Duodenal mucosa (tissue), 2 donors: Measurements from ENCODE around the gene KLHL15.

Source experiments
- H3K27ac ChIP-seq: one replicate; pipeline ENCODE4 v1.7.0; 2013; ENCODE audit warnings: low read depth, low read length
- H3K27me3 ChIP-seq, 2 donors: one replicate each; pipeline ENCODE4 v1.7.0; 2013; ENCODE audit warnings: low read length in 2 of 2, control low read depth in 1 of 2; ENCODE audit not compliant: insufficient read depth in 2 of 2, control insufficient read depth in 1 of 2
- H3K36me3 ChIP-seq, 2 donors: one replicate each; pipeline ENCODE4 v1.7.0; 2013; ENCODE audit warnings: low read length in 2 of 2, control low read depth in 1 of 2; ENCODE audit not compliant: insufficient read depth in 2 of 2, control insufficient read depth in 1 of 2
- H3K4me1 ChIP-seq, 2 donors: one replicate each; pipeline ENCODE4 v1.7.0; 2013; ENCODE audit warnings: low read length in 2 of 2, control low read depth in 1 of 2; ENCODE audit not compliant: insufficient read depth in 2 of 2, control insufficient read depth in 1 of 2
- H3K4me3 ChIP-seq, 2 donors: one replicate each; pipeline ENCODE4 v1.7.0; 2013; ENCODE audit warnings: low read length in 2 of 2, low read depth in 1 of 2
- H3K9ac ChIP-seq, 2 donors: one replicate each; pipeline ENCODE4 v1.7.0; 2013; ENCODE audit warnings: low read length in 2 of 2, low read depth in 1 of 2
- H3K9me3 ChIP-seq, 2 donors: one replicate each; pipeline ENCODE4 v1.7.0; 2013; ENCODE audit warnings: low read length in 2 of 2, control low read depth in 1 of 2; ENCODE audit not compliant: control insufficient read depth in 1 of 2

KLHL15 gene

DNA sequence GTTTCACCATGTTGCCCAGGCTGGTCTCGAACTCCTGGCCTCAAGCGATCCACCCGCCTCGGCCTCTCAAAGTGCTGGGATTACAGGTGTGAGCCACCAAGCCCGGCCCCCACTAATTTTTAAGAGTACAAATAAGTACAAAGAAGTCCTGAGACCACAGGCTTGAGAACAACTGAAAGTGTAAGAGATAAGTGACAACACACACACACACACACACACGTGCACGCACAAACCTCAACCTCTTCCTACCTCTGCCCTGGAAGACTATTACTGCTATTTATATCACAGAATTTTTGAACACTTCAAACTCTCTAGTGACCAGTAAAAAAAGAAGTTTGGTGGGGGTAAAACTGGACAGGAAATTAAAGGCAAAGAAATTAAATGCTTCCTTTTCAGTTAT, 7.5 kb downstream of the KLHL15 start:
- no peaks in the 10 kb centered on the region for H3K36me3 ChIP-seq
- no peak overlapping the region for H3K9ac ChIP-seq
- no peak overlapping the region for H3K27ac ChIP-seq
- H3K4me3 ChIP-seq: no peak overlapping the region
- no peaks in the 10 kb centered on the region for H3K9me3 ChIP-seq
- no peaks in the 10 kb centered on the region for H3K27me3 ChIP-seq
- H3K4me1 ChIP-seq: no peaks in the 10 kb centered on the region

DNA sequence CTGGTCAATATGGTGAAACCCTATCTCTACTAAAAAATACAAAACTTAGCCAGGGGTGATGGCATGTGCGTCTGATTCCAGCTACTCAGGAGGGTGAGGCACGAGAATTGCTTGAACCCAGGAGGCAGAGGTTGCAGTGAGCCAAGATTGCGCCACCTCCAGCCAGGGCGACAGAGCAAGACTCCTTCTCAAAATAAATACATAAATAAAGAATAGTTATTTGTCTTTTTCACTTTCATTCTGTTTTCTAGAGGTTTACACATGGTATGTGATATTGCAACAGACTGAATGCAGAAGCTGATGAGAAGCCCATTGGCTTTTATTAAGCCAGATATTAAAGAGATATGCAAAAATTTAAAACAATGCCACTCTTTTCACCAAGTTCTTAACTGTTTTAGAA, 8.2 kb downstream of the KLHL15 start:
- H3K36me3 ChIP-seq: no peaks in the 10 kb centered on the region
- no peaks in the 10 kb centered on the region for H3K27me3 ChIP-seq
- H3K9me3 ChIP-seq: no peaks in the 10 kb centered on the region
- H3K4me1 ChIP-seq: no peaks in the 10 kb centered on the region
- no peak overlapping the region for H3K27ac ChIP-seq
- H3K9ac ChIP-seq: no peak overlapping the region
- no peak overlapping the region for H3K4me3 ChIP-seq

DNA sequence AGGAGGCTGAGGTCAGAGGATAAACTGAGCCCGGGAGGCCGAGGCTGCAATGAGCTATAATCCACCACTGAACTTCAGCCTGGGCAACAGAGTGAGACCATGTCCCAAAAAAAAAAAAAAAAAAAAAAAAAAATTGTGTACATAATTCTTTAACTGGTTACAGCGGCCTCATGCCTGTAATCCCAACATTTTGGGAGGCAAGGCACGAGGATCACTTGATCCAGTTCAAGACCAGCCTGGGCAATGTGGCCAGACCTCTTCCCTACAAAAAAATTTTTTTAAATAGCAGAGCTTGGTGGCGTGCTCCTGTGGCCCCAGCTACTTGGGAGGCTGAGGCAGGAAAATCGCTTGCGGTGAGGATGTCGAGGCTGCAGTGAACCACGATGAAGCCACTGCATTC, 9.3 kb downstream of the KLHL15 start:
- Histone ChIP-seq H3K9ac (no peak overlapping the region), H3K4me1 (no peaks in the 10 kb centered on the region), H3K4me3 (no peak overlapping the region), H3K36me3 (no peaks in the 10 kb centered on the region), H3K27me3 (no peaks in the 10 kb centered on the region), H3K27ac (no peak overlapping the region), H3K9me3 (no peaks in the 10 kb centered on the region)

DNA sequence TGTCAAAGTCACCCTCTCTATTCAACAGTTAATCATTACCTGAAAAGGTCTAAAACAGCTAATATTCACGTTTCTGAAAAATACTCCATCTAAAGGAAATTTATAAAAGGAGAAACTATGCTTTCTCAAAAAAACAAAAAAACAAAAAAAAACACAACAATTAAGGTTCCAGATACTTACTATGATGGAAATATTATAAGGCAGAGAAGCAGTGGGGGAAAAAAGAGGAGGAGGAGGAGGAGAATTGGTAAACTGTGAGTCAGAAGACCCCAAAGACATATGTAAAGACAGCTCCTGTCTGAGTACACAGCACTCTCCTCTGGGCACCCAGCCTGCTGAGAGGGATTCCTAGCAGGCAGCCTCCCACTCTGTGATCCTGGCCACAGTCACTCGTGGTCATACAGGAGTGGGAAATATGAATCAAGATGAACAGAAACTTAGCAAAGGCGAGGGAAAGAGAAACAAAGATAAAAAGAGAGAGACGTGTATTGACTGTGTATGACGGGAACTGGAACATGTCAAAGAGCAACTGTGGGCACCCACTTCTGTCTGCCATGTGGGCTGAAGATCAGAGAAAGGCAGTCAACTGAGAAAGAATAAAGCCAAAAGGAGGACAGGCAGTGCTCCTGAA, 12.5 kb downstream of the KLHL15 start:
- H3K4me3 ChIP-seq: no peak overlapping the region
- no peaks in the 10 kb centered on the region for H3K36me3 ChIP-seq
- H3K4me1 ChIP-seq: no peaks in the 10 kb centered on the region
- H3K9me3 ChIP-seq: no peaks in the 10 kb centered on the region
- no peaks in the 10 kb centered on the region for H3K27me3 ChIP-seq
- no peak overlapping the region for H3K27ac ChIP-seq
- no peak overlapping the region for H3K9ac ChIP-seq

DNA sequence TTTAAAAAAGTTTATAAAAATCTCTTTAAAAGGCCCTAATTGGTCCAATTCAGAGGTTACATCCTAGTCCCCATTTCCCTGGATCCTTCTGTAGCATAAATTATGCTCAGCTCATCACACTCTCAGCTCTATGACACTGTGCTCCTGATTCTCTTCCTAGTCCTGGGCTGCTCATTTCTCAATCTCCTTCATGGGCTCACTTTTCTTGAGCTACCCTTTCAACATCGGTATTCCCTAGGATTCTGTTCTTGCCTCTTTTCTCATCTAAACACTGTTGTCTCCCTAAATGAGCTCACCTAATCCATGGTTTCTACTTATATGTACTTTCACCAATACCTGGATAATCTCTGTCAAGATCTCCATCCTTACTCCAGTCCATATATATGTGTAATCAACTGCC, 14.7 kb downstream of the KLHL15 start:
- no peak overlapping the region for H3K27ac ChIP-seq
- H3K4me3 ChIP-seq: no peak overlapping the region
- H3K9me3 ChIP-seq: no peaks in the 10 kb centered on the region
- no peaks in the 10 kb centered on the region for H3K36me3 ChIP-seq
- H3K4me1 ChIP-seq: no peaks in the 10 kb centered on the region
- no peak overlapping the region for H3K9ac ChIP-seq
- H3K27me3 ChIP-seq: no peaks in the 10 kb centered on the region

DNA sequence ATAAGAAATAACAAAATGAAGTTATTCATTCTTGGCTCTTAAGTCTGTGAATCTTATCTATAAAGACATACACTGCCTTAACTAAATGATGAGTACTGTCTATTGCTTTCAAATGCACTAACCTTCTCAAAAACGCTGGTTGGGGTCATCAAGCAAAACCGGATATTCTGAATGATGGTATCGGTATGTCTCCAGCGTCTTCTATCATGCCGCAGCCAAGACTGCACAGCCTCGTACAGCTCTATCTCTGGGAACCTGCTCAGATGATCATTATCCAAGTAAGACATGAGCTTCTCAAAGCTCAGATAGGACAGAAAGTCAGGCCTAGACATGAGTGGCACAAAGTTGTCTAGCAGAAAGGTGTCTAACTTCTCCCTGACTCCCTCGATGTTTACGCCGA, 21.1 kb downstream of the KLHL15 start:
- Histone ChIP-seq H3K36me3 (peaks cover 0 to 6% of the 10 kb centered on the region in 2 donors), H3K4me1 (no peaks in the 10 kb centered on the region), H3K27ac (no peak overlapping the region), H3K9ac (no peak overlapping the region), H3K27me3 (no peaks in the 10 kb centered on the region), H3K9me3 (no peaks in the 10 kb centered on the region), H3K4me3 (no peak overlapping the region)

DNA sequence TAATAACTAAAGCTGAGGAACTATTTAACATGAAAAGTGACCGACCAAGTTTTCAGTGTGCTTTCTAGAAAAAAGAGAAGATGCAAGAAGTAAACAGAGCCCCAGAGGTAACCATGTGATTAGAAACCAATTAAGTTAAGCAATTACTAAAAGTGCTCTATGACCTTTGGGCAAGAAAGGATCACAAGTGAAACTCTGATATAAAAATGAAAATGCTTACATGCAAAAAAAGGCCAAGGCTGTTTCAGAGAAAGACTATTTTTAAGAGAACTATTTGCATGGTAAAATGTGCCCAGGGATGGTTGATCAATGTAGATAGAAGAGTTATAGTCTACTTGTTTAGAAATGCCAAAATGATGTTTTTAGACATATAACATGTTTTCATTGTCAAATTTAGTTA, 22.0 kb downstream of the KLHL15 start:
- H3K27me3 ChIP-seq: no peaks in the 10 kb centered on the region
- H3K36me3 ChIP-seq: peaks cover 0 to 6% of the 10 kb centered on the region in 2 donors
- no peaks in the 10 kb centered on the region for H3K9me3 ChIP-seq
- no peak overlapping the region for H3K9ac ChIP-seq
- H3K4me1 ChIP-seq: no peaks in the 10 kb centered on the region
- no peak overlapping the region for H3K27ac ChIP-seq
- H3K4me3 ChIP-seq: no peak overlapping the region

DNA sequence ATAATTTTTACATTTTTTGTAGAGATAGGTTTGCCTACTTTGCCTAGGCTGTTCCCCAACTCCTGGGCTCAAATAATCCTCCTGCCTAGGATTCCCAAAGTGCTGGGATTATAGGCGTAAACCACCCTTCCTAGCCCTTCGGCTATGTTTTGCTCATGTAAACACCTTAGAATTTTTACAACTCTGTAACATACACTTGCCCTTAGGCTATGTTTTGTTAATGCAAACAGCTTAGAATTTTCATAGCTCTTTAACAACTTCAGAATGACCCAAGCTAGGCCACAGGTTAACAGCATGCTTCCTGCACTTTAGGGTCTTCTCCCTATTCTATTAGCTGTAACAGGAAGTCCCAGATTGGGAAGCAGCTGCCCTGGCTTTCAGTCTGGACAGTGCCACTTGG, 24.2 kb downstream of the KLHL15 start:
- H3K27ac ChIP-seq: no peak overlapping the region
- peaks cover 0 to 6% of the 10 kb centered on the region in 2 donors for H3K36me3 ChIP-seq
- no peaks in the 10 kb centered on the region for H3K27me3 ChIP-seq
- no peak overlapping the region for H3K4me3 ChIP-seq
- no peaks in the 10 kb centered on the region for H3K9me3 ChIP-seq
- H3K9ac ChIP-seq: no peak overlapping the region
- no peaks in the 10 kb centered on the region for H3K4me1 ChIP-seq

DNA sequence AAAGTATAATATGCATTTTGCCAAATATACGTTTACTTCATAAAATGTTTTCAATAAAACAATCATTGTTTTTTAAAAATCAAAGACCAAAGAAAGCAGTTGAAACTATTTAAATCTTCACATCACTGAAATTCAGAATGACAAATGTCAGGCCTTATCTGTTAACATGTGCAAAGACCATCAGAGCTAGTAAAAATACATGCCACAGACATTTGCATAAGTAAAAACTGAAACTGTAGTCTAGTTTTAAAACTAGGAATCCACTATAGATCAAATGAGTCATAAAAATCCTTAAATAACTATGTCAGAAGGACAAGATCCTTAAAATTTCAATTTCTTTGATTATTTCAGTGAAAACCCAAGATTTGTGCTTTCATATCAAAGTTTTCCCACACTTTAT, 24.8 kb downstream of the KLHL15 start:
- no peak overlapping the region for H3K27ac ChIP-seq
- no peaks in the 10 kb centered on the region for H3K9me3 ChIP-seq
- no peak overlapping the region for H3K9ac ChIP-seq
- H3K27me3 ChIP-seq: no peaks in the 10 kb centered on the region
- no peaks in the 10 kb centered on the region for H3K4me1 ChIP-seq
- peaks cover 0 to 6% of the 10 kb centered on the region in 2 donors for H3K36me3 ChIP-seq
- no peak overlapping the region for H3K4me3 ChIP-seq

DNA sequence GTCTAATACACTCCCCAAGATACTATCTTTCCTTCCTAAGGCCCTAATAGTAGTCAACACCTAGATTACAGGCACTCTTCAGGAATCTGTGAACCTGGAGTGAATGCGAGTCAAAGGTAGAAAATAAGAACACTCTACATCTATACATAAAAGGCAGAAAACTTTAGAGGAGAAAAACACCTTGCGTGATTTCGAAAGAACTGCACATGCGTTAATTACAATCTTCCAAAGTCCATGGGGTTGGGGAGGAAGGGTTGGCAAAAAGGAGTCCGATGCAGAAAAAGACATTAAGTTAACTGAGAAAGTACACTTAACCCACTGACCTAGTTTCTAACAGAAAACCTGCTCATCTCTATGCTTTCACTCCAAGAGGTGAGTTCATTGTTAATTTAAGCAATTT, 27.3 kb downstream of the KLHL15 start:
- Histone ChIP-seq H3K9me3 (no peaks in the 10 kb centered on the region), H3K4me1 (no peaks in the 10 kb centered on the region), H3K36me3 (no peaks in the 10 kb centered on the region), H3K27me3 (no peaks in the 10 kb centered on the region), H3K27ac (no peak overlapping the region), H3K4me3 (no peak overlapping the region), H3K9ac (no peak overlapping the region)
